NCI-H128 (cell line): ENCODE measurements around the gene ZNF226.
"Not testable (repeated sequence)": the region's sequence is repeated elsewhere in the genome, so short reads cannot be mapped to it uniquely, and the experiment has no call there.

Source experiments
- DNase-seq: peaks from one replicate; lab custom pipeline; 2025; ENCODE audit not compliant: unreplicated experiment; lab: John Stamatoyannopoulos, UW

The ZNF226 gene

DNA sequence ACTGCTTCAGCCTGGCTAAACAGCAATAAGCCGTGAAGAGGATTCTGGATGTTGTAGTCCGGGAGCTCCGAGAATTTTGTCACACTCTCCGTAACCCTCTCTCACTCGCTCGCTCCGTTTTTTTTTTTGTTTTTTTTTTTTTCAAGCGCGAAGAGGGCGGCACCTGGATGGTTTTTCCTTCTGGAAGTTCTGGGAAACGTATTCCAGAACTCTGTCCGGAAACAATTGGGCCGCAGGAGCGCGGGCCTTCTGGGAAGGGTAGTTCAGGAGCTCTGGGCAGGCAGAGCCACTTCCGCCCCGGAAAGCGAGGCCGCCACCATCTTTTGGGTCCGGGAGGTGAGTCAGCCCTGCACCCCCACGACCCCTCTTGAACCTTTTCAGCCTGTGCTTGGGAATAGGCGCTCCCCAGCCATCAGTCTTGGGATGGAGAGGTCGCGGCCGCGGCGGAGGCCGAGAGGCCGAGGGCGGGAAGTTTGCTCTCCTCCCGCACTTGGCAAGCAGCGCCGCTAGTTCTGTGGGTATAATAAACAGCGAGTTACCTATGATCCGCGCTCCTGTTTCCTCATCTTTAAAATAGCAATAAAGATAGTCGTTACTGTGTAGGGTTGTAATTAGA lies 47.5 kb downstream of the ZNF226 start, which contains the start of gene ZNF227:
Gene ZNF227 (plus strand): TSS at position 283 of the 616 bp plus-strand sequence. CDS start 5,261 bp downstream, outside the sequence.
- DNase-seq: peak; percentile 67

DNA sequence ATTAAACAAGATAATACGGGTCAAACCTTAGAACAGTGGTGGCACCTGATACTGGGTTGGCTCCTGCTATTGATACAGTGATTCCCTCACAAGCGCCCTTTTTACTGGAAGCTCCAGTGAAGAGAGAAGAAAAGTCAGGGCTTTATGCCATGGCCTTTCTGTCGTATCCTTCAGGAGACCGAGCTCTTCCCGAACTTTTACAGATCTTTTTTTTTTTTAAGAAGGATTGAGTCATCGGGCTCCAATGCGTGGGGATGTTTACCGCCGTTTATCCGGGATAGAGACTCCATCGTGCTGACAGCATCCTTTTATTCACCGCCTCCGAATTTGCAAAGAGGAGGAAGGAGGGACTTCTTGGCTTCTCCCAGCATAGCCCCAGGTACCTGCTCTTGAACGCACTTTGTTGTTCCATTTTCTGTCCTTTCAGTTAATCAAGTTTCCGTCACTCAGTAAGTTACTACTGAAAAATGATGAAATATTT lies 48.0 kb downstream of the ZNF226 start:
- DNase-seq: peak; percentile 10

DNA sequence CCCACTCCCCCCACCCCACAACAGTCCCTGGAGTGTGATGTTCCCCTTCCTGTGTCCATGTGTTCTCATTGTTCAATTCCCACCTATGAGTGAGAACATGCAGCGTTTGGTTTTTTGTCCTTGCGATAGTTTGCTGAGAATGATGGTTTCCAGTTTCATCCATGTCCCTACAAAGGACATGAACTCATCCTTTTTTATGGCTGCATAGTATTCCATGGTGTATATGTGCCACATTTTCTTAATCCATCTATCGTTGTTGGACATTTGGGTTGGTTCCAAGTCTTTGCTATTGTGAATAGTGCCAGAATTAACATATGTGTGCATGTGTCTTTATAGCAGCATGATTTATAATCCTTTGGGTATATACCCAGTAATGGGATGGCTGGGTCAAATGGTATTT lies 55.0 kb downstream of the ZNF226 start:
- DNase-seq: not testable (repeated sequence)

DNA sequence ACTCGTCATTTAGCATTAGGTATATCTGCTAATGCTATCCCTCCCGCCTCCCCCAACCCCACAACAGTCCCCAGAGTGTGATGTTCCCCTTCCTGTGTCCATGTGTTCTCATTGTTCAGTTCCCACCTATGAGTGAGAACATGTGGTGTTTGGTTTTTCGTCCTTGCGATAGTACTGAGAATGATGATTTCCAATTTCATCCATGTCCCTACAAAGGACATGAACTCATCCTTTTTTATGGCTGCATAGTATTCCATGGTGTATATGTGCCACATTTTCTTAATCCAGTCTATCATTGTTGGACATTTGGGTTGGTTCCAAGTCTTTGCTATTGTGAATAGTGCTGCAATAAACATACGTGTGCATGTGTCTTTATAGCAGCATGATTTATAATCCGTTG lies 55.9 kb downstream of the ZNF226 start:
- not testable (repeated sequence) for DNase-seq

DNA sequence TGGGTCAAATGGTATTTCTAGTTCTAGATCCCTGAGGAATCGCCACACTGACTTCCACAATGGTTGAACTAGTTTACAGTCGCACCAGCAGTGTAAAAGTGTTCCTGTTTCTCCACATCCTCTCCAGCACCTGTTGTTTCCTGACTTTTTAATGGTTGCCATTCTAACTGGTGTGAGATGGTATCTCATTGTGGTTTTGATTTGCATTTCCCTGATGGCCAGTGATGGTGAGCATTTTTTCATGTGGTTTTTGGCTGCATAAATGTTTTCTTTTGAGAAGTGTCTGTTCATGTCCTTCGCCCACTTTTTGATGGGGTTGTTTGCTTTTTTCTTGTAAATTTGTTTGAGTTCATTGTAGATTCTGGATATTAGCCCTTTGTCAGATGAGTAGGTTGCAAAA lies 56.4 kb downstream of the ZNF226 start:
- not testable (repeated sequence) for DNase-seq
